Inflammatory macrophage (primary cell): ENCODE results near the gene PIK3R3.
A peak's percentile ranks its signal among the peaks of the same experiment; 100 is the strongest.

ENCODE experiments used
- DNase-seq, 2 donors: peaks; one replicate each; pipeline ENCODE4 v3.0.0-alpha.2; 2020 to 2022
- total RNA-seq, 18 experiments: gene quantifications; one replicate each; lab custom pipeline; 2026; ENCODE audit warnings: mixed read lengths in 6 of 18, inconsistent platforms in 2 of 18; lab: John Stamatoyannopoulos, UW

PIK3R3 gene
- total RNA-seq = 2.0 to 8.4 (median 3.3) reads per million in 18 experiments

DNA sequence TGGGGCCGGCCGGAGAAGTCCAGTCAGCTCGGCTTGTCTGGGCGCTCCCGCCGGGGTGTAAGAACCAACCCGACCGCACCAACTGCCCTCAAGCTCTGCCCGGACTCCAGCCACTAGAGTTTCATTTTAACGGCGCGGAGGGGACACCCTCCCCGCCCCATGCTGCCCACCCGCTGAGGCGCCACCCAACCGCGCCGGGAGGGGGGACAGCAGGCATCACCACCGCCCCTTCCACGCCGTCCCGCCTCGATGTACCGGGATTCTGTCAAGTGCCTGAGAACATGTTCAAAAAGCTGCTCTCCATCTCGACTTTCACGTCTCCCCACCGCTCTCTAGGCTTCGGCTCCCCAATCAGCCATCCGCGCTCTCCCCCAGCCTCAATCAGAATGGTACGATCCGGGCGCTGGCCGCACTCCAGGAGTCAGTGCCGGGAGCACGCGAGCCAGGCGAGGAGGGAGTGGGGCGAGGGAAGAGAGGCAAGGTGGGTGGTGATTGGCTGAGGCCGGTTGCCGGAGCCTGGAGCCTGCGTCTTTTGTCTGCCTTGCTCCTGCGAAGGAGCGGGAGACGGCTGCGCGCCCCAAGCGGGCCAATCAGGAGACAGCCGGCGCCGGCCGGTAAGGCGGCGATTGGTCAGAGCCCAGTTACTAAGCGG, at the start of gene PIK3R3:
Gene PIK3R3, minus strand, starts transcription at position 101 of the 652 bp plus-strand sequence. CDS start 677 bp downstream, outside the sequence.
- peak; percentile 98 for DNase-seq

GRCh38 chr1:46181343-46182260, 49.2 kb upstream of the PIK3R3 start:
- no peak for DNase-seq

DNA sequence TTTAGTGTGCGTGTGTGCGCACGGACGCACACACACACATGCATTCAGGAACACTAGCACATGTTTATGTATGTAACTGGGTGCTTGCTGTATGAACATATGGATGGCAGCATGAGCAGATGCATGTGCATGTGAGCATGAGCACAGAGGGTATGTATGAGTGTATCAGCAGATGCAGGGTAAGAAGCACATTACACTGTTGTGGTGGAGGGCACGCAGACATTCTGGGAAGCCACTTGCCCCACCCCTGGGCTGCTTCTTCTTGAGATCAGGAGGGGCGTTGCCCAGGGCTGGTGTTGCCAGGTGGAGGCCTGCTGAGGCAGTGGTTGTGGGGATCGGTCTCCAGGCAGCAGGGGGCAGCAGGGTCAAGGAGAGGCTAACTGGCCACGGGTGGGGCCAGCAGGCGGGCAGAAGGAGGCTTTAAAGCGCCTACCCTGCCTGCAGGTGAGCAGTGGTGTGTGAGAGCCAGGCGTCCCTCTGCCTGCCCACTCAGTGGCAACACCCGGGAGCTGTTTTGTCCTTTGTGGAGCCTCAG, 47.7 kb upstream of the PIK3R3 start:
- DNase-seq = no peak

DNA sequence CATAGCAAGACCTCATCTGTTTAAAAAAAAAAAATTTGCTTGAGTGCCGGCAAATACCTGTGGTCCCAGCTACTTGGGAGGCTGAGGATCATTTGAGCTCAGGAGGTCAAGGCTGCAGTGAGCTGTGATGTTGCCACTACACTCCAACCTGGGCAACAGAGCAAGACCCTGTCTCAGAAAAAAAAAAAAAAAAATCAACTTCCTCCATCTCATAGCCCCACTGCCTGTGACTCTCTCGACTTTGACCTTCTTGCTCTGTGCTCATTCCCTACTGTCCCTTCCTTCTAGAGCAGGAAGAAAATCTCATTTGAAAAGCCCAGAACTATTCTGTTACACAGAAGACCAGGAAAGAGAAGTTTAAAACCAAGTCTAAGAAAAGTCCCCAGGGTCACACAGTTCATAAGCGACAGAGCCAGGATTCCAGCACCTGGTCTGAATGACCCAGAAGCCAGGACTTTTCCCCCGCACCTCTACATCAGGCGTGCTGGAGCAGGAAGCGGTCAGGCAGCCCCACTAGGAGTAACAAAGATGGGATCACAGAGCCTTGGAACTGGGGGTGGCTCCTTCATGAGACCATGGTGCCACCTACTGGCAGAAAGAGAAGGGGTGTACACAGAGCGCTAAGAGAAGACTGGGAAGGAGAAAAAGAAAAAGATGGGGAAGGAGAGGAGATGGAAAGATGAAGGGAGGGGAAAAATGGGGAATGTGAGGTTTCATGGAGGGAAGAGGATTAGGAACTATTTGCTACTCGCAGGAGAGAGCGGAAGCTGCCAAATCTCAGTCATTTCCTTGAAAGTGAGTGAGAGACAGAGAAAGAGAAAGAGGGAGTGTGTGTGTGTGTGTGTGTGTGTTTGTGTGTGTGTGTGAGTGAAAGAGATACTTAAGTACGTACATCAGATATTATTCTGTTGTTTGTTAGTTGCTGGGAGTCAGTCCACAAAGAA, 47.0 kb upstream of the PIK3R3 start:
- peak; percentile 72 to 75 for DNase-seq

GRCh38 chr1:46176211-46176865, 43.9 kb upstream of the PIK3R3 start, which contains the start of gene P3R3URF:
TSS of gene P3R3URF (minus strand) at chr1:46176488. CDS start at chr1:46176471, 17 bp downstream.
- no peak for DNase-seq

DNA sequence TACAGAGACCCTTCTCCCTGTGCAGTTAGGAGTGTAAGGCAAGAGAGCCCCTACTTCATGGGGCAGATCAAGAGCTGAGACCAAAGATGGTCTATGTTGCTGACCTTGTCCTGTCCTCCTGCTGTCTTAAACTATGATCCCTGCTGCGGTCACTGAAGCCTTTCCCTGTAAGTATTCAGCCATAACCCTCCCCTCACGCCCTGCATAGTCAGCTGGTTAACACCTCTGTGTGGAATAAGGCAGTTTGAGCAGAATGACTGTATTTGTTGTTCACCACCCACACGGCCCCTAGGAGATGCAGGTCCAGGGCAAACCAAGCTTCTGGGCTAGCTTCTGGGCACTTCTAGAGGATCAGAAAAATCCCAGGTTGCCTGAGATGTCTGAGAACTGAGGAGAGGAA, 42.8 kb upstream of the PIK3R3 start:
- no peak for DNase-seq

GRCh38 chr1:46174448-46175231, 42.2 kb upstream of the PIK3R3 start, which contains the start of gene TSPAN1:
TSS of gene TSPAN1 (plus strand) at chr1:46175087. CDS start at chr1:46181108, 6,021 bp downstream.
- DNase-seq = no peak

- no peak for DNase-seq
Measured at GRCh38 chr1:46173361-46173856, 41.0 kb upstream of the PIK3R3 start.

DNA sequence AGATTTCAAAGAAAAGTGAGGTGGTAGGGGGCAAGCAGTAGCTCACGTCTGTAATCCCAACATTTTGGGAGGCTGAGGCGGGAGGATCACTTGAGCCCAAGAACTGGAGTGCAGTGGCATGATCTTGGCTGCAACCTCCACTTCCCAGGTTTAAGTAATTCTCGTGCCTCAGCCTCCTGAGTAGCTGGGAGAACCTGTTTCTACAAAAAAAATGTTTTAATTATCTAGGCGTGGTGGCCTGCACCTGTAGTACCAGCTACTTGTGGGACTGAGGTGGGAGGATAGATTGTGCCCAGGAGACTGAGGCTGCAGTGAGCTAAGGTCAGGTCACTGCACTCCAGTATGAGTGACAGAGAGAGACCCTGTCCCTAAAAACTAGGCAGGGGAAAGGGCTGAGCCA, 39.9 kb upstream of the PIK3R3 start:
- no peak for DNase-seq

DNA sequence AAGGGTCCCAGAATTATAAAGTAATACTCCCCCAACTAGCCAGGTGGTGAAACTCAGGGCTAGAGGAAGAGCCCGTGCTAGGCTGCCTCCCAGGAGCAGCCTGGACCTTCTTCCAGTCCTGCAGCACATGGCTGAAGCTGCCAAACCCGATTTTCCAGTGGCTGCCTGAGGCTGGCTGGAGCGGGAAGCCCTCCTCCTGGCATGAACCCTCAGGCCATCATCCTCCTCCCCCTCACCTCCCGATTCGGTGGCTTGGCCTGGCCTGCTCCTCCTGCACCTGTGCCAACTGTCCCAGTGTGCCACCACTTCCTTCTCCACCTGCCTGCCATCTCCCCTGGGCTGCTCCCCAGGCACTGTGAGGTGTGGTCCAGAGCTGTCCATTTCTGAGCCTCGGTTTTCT, 39.4 kb upstream of the PIK3R3 start:
- DNase-seq = no peak

- DNase-seq = no peak
Measured at GRCh38 chr1:46171351-46171750, 38.9 kb upstream of the PIK3R3 start.

DNA sequence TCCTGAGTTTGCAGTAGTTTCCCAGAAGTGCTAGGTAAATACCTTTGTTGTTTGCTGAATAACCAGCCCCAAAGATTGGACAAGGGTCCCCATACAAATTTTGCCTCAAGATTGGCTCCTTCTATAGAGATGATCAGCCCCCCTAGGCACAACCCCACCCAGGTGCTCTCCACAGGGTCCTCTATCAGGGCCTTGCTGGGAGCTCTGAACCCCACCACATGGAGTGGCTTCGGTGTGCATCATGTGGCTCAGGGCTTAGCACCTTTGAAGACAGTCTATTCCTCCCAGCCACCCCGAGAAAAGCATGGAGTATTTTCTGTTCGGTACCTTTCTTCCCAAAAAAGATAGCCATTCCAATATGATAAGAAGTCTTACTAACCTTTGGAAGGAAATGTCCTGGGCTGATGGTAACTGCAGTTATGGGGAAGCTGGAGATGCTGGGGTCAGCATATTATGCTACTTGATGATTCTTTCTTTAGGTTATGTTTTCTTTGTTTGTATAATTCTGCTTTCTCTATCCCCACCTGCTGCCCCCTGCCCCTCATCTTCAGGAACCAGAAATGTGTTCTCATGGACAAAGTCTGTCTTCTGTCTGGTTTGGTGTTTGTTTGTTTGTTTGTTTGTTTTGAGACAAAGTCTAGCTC, 37.5 kb upstream of the PIK3R3 start:
- no peak for DNase-seq

GRCh38 chr1:46168477-46168876, 36.0 kb upstream of the PIK3R3 start:
- no peak for DNase-seq

GRCh38 chr1:46166521-46167462, 34.4 kb upstream of the PIK3R3 start:
- DNase-seq = no peak

DNA sequence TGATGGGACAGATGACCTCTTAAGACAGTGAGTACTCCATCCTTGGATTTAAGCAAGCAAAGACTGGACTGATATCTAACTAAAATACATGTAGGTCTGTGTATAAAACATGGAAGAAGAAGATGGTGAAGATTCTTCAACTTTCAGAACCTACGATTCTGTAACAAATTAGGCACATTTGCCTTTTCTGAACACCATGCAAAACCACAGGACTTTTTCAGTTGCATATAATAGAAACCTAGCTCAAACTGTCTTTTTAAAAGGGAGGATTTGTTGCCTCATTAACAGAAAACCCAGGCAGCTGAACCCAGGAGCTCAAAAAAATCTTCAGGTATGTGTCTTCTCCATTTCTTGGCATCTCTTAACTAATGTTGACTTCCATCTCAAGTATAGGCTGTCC, 27.8 kb upstream of the PIK3R3 start:
- no peak for DNase-seq

GRCh38 chr1:46159516-46159915, 27.1 kb upstream of the PIK3R3 start:
- no peak for DNase-seq

GRCh38 chr1:46158312-46159281, 26.2 kb upstream of the PIK3R3 start:
- no peak for DNase-seq

DNA sequence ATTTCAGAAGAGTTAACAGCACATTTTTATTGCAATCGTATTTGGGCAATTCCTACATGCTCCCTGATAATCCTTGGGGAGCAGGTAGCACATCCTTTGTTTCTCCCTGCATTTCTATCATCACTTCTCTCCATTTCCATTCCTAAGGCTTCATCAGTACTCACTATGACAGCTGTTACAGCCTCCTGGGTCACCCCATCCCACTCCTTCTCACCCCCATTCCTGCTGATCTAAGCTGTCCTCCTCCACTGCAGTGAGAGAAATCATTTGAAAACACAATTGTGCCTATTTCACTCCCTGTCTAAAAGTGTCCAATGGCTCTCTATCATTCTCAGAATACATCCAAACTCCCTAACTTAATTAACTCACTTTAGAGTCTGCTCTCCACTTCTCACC, 25.5 kb upstream of the PIK3R3 start:
- DNase-seq = no peak
